COR-L47 (cell line): ENCODE data around the gene HSPBP1.
"Not testable (repeated sequence)": the region's sequence is repeated elsewhere in the genome, so short reads cannot be mapped to it uniquely, and the experiment has no call there.

ENCODE experiments used
- DNase-seq: peaks from one replicate; lab custom pipeline; 2025; lab: John Stamatoyannopoulos, UW

The HSPBP1 gene

DNA sequence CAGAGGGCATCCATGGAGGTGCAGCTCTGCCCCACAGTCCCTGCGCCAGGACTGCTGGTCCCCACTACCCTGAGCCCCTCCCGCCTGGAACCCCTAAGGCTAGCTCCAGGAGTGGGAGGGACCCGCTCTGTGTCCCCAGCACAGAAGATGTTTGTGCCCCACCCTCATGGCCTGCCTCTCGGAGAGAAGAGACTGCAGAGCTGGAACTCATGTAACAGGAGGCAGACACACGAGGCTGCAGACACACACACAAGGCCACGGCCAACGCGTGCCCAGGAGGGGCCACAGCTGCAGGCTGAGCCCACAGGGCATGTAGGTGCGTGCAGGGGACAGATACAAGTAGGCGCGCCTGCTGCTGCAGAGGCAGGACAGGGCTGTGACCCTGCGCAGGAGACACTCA lies 40.9 kb downstream of the HSPBP1 start:
- no peak for DNase-seq

DNA sequence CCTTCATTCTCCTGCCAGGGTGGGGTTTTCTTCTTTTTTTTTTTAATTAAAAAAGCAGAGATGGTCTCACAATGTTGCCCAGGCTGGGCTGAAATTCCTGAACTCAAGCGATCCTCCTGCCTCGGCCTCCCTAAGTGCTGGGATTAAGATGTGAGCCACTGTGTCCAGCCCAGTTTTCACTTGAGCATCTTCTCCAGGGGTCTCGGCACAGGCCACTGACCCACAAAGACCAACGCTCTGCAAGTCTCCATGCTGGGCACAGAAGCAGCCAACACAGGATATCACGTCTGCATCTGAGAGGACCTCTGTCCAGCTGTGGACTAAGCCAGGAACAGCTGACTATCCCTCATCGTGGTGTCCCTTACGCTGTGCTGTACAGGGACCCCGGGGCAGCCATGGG lies 41.9 kb downstream of the HSPBP1 start:
- DNase-seq: no peak

DNA sequence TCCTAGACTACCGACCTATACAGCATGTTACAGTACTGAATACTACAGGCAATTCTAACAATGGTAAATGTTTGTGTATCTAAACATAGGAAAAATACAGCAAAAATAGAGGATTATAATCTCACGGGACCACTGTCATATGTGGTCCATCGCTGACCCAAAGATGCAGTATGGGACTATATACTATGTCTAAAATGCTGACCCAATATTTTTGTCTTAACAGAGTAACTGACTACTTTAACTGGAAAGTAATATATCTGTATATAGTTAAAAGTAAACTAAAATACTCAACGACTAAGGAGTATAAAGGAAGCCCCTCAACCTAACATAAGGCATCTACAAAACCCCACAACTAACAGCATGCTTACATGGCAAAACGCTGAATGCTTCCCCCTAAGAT lies 46.9 kb downstream of the HSPBP1 start:
- no peak for DNase-seq

DNA sequence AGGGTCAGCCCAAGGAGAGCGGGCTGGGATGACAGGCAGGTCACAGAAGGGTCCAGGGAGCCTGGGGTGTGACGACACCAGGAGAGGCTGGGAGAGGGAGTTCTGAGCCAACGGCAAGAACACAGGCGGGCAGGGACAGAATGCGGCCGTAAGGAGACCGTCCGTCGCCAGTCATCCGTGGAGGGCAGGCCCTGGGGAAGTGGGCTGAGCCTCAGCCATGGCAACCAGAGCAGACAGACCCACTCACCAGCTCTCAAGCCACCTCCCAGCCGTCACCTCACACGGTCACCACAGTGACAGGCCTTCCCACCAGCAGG lies 47.7 kb downstream of the HSPBP1 start:
- DNase-seq: no peak

DNA sequence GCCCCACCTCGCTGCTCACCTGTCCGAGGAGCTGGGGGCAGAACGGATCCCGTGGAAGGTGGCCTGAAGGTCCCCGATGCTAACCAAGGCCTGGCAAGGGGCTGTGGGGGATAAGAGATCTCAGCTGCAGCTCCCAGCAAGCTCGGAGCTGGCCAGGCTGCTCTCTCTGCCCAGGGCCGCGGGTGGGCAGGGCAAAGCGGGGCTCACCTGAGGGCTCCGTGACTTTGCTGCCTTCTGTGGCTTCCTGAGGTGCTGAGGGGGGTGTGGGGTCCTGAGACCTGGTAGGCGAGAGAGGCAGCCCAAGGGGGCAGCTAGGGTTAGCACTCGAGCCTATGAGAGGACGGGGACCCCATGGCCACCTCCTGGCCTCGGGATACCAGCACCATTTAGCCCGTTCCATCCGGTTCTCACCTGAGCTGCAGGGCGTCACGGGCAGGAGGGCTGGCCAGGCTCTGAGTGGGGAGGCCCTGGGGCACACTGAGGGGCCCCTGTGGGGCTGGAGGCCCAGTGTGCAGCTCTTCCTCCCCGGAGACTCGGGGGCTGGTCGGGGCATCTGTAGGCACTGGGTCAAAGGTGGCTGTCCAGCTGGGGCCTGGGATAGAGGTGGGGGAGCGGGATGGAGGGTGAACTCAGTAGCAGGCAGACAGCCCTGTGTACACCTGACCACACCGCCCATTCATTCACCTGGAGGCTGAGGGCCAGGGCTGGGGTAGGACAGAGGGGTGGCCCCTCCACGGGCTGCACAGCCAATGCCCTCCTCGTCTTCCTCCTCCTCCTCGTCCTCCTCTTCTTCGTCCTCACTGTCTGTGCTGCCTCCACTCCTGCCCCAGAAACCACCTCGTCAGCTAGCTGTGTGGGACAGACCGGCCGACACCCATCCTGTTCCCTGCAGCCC lies 48.3 kb downstream of the HSPBP1 start:
- no peak for DNase-seq

DNA sequence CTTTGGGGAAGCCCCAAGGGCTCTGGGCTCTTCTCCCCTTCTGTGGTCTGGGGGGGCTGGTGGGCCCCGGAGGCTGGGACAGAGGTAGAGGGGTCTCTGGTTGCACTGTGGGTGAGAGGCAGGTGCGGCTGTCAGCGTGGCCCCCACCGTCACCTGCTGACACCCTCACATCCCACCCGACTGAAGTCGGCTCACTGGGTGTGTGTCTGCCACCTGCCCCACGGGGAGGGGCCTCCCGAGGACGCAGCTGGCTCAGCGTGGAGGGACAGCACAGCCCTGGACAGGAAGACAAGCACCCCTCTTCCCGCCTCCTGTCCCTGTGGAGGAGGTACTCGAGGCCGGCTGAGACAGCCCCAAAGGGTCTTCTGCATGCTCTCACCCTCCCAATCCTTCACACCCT lies 49.1 kb downstream of the HSPBP1 start:
- no peak for DNase-seq

DNA sequence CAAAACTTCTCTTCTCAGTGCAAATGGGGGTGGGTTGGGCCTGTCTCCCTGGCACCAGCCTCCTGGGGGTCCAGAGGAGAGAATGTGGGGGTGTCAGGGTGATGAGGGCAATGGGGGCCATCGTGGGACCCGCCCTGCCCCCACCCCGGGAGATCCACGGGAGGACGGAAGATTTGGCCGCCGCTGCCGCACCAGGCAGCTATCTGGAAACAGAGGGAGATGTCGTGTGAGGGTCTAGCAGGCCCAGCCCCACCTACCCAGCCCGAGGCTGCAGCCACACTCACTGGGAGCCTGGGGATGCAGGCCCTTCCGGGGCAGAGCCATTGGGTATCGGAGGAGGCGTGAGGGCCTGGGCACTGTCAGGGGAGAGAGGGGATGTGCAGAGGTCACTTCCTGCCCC lies 49.6 kb downstream of the HSPBP1 start:
- DNase-seq: no peak

DNA sequence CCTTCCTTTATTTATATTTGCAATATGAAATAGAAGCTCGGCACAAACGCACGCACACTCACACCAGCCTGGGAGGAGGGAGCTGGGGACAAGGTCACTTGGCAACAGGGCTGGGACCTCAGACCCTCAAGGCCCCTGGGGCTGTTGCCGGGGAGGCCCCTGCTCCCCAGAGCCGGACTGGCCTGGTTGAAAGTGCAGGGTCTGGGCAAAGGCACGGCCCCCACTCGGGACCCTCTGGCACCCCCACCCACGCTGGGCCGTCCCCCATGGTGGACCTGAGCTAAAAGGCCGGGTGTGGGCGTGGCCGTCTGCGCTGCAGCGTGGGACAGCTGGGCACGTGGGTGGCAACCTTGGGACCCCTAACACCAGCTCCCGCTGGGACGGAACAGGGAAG lies 50.1 kb downstream of the HSPBP1 start:
- DNase-seq: no peak

DNA sequence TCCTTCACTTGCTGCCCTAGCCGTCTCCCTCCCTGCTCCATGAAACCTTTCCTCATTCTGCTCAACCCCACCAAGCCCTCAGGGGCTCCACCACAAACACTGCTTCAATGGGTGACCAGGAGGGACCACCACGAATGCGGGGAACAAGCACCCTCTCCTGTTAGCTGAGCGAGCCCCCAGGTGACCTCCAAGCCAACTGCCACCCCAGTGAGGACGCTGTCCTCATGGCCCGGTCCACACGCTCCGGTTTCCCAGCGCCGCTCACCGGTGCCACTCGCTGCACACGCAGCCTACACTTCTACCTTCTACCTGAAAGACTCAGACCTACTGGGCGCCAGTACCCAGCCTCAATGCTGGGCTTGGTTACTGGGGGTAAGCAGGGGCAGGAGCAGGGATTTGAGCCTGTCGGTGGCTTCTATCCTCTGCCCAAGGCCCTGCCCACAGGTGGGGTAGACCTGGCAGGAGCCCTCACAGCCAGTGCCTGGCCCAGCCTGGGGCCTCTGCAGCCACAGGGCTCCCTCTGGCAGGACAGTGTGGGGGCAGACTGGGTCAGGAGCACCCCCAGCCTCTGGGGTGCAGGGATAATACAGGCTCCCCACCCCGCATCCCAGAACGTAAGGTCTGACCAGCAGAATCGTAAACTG lies 50.6 kb downstream of the HSPBP1 start:
- no peak for DNase-seq

DNA sequence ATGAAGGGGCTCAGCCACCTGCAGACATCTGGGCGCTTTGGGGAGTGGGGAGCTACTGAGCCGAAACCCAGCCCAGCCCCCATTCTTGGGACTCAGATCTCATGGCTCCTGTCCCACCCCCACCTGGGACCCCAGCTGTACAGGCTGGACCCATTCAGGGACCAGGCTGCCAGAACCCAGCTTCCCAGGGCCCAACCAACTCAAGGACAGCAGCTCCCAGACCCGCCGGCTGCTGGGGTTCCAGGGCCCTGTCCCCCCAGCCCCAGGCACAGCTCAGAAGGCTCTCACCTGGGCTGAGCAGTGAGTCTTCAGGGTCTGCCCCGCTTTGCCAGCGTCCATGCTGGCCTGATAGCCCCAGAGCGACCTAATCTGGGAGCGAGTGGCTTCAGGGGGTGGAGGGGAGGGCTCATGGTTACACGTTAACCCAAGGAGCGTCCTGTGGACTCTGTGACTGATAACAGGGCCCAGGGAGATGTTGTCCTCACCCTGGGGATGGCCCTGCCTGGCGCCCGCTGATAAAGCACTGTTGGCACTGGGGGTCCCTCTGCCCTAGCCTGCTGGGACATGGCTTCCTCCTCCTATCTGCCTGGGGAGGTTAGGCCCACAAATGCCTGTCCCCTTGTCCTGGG lies 51.4 kb downstream of the HSPBP1 start, which contains the start of gene TMEM86B:
TMEM86B (minus strand) TSS at position 361 of the 629 bp plus-strand sequence; CDS start at position 339, 22 bp downstream.
- no peak for DNase-seq

DNA sequence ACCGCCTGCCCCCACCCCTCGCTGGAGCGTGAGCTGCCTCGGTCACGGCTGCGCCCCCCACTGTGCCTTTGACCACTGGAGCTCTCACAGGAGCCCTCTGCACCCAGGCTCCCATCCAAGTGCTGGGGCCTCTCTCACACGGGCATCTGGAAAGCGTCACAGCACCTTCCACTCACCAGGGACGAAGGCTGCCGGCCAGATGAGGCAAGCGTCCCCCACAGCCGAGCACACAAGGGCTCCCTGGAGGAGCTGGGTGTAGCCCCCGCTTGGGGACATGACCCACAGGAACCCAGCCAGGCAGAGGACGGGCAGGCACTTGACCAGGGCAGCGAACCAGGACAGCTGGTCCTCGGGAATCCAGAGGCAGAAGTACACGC lies 51.9 kb downstream of the HSPBP1 start:
- no peak for DNase-seq

DNA sequence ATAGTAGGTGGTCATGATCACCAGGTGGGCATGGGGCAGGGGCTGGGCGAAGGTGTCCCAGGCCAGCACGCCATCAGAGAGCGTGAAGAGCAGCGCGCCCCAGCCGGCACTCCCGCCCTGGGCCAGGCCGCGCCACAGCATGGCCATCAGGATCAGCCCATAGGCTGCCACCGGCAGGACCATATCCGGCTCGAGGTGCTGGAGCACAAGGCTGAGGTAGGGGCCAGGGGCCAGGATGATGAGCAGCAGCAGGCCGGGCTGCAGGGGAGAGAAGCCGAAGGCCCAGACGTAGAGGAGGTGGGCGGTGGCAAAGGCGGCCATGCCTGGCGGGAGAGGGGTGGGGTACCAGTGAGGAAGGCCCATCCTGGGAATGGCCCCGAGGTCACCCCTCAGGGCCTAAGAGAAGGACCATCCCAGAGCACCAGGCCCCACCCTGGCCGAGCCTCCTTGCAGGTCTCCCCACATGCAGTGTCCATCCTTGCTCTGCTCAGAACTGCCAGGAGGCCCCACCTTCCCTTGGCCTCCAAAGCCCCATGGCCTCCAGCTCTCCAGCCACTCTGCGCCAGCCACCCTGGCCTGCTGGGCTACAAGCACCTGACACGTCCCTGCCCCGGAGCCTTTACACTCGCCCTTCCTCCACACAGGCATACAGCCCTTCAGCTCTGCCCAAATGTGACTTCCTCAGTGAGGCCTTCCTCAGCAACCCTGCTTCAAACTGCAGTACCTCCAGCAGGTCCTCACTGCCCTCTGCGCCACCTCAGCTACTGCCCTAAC lies 52.5 kb downstream of the HSPBP1 start:
- DNase-seq: no peak

DNA sequence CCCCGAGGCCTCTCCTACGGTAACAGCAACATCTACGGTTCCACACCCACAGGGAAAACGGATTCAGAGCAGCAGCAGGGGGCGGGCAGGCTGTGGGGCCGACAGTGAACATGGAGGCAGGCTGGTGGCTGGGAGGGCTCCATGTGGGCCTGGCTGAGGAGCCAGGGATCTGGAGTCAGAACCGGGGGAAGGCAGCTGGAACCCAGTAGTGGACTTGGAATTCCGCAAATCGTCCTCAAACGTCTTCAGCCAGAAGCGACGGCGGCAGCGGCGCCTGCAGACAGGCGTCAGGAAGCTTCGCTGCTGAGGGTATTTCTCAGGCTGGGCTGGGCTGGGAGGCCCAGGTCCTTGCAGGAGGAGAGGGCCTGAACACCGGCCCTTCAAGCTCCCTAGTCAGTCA lies 53.1 kb downstream of the HSPBP1 start:
- DNase-seq: no peak

DNA sequence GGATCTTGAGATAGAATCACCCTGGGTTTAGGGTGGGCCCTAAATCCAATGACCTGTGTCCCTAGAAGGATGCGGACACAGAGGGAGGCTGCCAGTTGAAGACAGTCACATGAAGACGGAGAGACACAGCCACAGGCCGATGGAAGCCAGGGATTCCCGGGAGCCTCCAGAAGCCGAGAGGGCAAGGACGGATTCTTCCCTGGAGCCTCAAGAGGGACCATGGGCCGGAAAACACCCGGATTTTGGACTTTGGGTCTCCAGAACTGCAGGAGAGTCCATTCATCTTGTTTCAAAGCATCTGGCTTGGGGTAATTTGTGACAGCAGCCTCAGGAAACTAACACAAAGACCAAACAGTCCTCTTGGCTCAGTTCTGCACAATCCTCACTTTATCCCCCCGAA lies 53.6 kb downstream of the HSPBP1 start:
- DNase-seq: no peak

DNA sequence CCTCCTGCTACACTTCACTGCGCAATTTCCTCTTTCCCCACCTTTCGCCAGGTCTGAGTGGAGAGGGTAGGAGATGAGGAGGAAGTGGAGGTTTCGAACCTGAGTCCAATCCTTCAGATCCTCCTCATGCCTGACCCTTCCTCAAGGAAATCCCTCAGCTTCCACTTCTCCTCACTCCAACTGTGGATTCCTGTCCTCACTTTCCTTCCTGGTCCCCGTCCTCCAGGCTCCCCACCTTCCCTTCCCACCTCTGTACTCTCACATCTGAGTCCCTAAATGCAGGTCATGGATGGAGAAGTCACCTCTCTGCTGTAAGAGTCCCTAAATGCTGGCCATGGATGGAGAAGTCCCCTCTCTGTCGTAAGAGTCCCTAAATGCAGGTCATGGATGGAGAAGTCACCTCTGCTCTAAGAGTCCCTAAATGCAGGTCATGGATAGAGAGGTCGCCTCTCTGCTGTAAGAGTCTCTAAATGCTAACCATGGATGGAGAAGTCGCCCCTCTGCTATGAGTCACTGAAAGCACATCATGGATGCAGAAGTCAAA lies 54.4 kb downstream of the HSPBP1 start:
- DNase-seq: no peak

DNA sequence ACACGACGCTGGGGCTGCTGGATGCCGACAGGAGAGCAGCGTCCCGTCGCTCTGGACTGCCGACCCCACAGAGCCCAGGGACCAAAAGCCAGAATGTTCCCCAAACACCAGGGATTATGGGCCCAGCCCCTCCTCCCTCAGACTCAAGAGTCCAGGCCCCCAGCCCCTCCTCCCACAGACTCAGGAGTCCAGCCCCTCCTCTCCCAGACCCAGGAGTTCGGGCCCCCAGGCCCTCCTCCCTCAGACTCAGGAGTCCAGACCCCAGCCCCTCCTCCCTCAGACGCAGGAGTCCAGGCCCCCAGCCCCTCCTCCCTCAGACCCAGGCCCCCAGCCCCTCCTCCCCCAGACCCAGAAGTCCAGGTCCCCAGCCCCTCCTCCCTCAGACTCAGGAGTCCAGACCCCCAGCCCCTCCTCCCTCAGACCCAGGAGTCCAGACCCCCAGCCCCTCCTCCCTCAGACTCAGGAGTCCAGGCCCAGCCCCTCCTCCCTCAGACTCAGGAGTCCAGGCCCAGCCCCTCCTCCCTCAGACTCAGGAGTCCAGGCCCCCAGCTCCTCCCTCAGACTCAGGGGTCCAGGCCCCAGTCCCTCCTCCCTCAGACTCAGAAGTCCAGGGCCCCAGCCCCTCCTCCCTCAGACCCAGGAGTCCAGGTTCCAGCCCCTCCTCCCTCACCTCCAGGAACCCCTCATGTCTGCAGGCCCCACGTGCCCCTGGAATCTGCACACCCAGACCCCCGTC lies 55.1 kb downstream of the HSPBP1 start:
- DNase-seq: not testable (repeated sequence)

DNA sequence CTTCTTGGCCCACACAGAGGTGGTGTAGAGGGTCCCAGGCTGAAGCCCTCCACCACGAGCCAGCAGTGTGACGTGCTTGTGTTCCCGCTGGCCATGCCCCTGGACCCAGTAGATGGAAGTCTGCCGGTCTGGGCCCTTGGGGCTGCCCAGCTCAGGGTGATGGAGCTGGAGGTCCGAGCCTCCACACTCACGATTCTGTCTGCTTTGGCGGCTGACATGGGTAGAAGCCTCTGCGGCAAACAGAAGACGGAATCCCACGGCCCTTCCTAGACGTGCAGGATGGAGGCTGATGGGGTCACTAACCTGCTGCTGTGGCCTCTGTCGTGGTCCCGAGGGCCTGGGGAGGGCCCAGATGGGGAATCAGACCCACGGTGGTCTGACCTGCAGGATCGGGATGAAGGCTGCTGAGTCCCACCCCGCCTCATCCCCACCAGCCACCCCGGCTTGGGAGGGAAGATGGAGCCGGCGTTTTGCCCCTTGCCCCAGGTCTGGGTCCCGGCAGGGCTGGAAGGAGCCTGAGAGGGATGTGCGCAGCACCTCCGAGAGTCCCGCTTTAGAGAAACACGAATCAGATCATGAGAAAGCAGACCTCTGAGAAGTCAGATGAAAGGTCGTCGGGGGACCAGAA lies 55.8 kb downstream of the HSPBP1 start:
- no peak for DNase-seq

DNA sequence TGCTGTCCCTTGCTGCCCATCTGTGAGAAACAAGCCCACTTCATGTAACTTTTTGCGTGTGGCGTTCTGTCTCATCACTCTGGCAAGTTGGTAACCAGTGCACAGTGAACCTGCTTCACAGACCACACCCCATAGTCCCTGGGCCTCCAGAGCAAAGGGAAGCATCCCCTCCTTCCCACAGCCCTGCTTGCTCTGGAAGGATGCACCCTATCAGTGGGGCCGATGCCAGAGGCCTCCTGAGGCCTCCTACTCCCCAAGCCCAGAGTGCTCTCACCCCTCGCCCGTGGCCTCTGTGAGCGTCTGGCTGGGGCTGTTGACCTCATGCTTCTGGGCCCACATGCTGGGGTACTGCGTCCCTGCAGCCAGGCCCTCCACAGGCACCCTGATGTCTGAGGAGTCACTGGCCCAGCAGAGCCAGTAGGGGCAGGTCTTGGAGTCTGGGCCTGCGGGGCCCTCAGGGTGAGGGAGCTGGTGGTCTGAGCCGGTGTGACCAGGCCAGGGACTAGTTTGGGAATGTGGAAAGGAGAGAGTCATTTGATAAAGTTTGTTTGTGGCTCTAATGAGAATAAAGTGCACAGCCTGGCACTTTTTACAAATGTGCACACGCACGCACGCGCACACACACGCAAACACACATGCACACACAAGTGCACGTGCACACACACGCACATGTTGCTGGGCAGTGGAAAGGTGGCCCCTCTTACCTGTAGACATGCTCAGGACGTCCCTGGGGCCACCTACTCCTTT lies 56.4 kb downstream of the HSPBP1 start:
- no peak for DNase-seq

DNA sequence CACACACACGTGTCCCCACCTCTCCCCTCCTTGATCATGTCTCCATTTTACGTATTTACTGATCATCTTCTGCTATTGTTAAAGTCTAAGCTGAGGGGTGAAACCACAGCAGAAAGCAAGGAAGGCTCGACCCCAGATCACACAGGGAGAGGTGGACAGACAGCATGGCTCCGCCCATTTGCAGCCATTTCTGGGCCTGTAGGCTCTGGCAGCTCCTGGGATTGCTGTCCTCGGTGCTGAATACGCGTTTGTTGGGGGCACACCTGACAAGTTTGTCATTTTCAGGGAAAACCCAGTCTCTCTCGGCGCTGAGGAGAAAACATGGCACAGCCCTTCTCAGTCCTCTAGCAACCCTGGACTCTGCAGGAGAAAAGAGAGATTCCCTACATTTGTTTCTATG lies 59.4 kb downstream of the HSPBP1 start:
- DNase-seq: no peak

DNA sequence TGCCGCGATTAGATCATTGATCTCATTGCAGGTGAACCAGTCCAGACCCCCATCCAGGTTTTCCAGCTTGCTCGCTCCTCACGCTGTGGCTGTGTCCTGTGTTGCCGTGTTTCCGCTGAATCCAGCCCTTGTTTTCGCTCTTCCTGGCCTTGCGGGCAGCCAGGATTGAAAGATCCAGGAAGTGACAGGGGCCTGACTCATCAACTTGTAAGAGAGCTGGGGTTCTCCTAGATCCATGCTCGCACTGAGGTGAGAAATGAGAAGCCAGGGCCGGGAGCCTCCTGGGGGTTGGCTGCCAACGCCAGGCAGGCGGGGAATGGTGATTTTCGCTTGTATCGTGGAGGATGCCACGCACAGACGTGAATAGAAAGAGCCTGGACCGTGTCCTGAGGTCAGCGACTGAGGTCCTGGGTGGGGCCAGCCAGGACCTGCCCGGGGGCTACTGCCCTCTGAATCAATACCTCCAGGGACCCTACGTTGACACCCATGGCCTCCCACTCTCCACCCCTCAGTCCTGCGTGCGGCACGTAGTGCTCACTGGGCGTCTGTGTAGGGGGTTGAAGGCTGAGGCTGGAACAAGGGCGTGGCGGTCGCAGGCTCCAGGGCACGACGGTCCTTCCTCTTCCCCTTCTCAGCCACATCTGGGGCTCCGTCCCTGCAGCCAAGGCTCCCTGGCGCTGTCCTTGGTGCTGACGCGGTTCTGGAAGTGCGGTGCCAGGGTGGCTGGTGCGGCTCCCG lies 63.3 kb downstream of the HSPBP1 start:
- peak; percentile 94 for DNase-seq
